Breast epithelium (tissue), 4 donors: Measurements from ENCODE around the gene CCDC127. TPM values are rescaled to one million over a fixed set of nuclear protein-coding genes. Genes with fewer than 3 reads are reported as not detected.

ENCODE experiments used
- DNase-seq, 2 donors: peaks; one replicate each; pipeline ENCODE4 v3.0.0-alpha.2; 2019; ENCODE audit warnings: low spot score in 2 of 2
- H3K27ac ChIP-seq, 2 donors: fragments of 200-600 bp; sonication (generic) in 1 of 2; one replicate each; pipeline ENCODE4 v1.5.1; 2016 to 2019; ENCODE audit warnings: mild to moderate bottlenecking in 1 of 2
- H3K27me3 ChIP-seq, 2 donors: fragments of 200-600 bp; sonication (generic) in 1 of 2; one replicate each; pipeline versions ENCODE4 v1.5.1 to v1.6.0; 2017 to 2019; ENCODE audit warnings: control low read depth in 1 of 2, mild to moderate bottlenecking in 1 of 2
- H3K36me3 ChIP-seq: fragments of 200-600 bp; one replicate; pipeline ENCODE4 v1.5.1; 2019
- H3K4me1 ChIP-seq, 2 donors: fragments of 200-600 bp; sonication (generic); one replicate each; pipeline ENCODE4 v1.5.1; 2016 to 2019; ENCODE audit warnings: control low read depth in 1 of 2
- H3K4me3 ChIP-seq, 3 donors: fragments of 200-600 bp; sonication (generic); 1 replicate in 2 of 3; 2 replicates in 1 of 3; pipeline ENCODE4 v1.5.1; 2016 to 2019; ENCODE audit warnings: mild to moderate bottlenecking in 3 of 3, moderate library complexity in 2 of 3
- H3K9me3 ChIP-seq, 2 donors: fragments of 200-600 bp; sonication (generic) in 1 of 2; one replicate each; pipeline ENCODE4 v1.5.1; 2016 to 2019; ENCODE audit warnings: control low read depth in 1 of 2
- POLR2A ChIP-seq: fragments of 450-650 bp; IDR thresholded peaks from one replicate; pipeline ENCODE4 v1.6.1; 2016; ENCODE audit warnings: antibody characterized with exemption, mild to moderate bottlenecking, moderate library complexity
- POLR2AphosphoS5 ChIP-seq, 3 donors: sonication (generic); formaldehyde crosslinking; IDR thresholded peaks; one replicate each; pipeline ENCODE4 v1.6.1; 2017; ENCODE audit warnings: antibody characterized with exemption in 3 of 3
- intact Hi-C: fragments of 100-400 bp; cut with DNase I; formaldehyde crosslinking; loops from one replicate; pipeline ENCODE4 v1.15.1; 2023; ENCODE audit warnings: low total_unique reads
- total RNA-seq, 3 donors: library from RNA; depleted of rRNA; stranded (reverse); fragments of >200 nt; gene quantifications; one replicate each; pipeline ENCODE4 v1.1.0, GENCODE V29; 2016
- TF ChIP-seq, protein P1 (sequence below), 3 donors: fragments of 450-650 bp; IDR thresholded peaks; one replicate each; pipeline ENCODE4 v1.5.1; 2016 to 2017; ENCODE audit warnings: antibody characterized with exemption in 3 of 3, mild to moderate bottlenecking in 3 of 3, moderate library complexity in 3 of 3

CCDC127 gene
- total RNA-seq, 3 donors from 2014 or later, result 5.0 to 5.6 (median 5.3) TPM

DNA sequence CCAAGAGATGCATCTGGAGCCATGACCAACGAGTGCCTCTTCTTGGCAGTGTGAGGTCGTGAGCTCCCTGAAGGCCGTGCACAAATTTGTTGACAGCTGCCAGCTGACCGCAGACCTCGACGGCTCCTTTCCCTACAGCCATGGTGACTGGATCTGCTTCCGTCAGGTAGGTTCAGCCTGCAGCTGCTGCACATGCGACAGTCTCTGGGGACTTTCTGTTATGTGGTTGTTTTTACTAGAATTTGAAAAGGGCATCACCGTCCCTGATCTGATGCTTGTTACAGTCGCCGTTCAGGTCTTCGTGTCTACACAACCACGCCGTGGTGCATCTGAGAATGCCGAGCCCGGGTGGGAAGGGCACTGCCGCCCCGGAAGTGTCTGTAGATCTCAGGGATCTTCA is 63.1 kb downstream of the CCDC127 start:
- DNase-seq, result no peak
- intact Hi-C loops, result no loop called here
- H3K27ac ChIP-seq, result no peak overlapping the region

DNA sequence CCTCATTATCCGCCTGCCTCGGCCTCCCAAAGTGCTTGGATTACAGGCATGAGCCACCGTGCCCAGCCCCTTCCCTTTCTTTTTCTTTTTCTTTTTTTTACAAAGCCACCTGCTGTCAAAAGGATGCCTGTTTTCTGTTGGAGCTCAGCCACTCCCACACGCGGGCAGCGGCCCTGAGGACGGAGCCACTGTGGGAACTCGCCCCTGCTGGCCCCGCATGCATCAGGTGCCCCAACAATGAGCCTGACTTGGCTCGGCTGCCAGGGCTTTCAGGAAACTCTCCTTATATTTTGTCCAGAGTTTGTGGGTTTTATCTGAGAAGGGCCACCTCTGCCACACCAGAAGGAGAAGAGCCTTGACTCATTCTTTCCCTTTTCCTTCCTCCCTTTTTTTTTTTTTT is 63.7 kb downstream of the CCDC127 start:
- intact Hi-C loops, result no loop called here
- H3K9me3 ChIP-seq, result no peaks in the 10 kb centered on the region
- no peaks in the 10 kb centered on the region for H3K27me3 ChIP-seq
- H3K27ac ChIP-seq, result no peak overlapping the region
- no peak for TF ChIP-seq POLR2A
- TF ChIP-seq, protein P1, sequence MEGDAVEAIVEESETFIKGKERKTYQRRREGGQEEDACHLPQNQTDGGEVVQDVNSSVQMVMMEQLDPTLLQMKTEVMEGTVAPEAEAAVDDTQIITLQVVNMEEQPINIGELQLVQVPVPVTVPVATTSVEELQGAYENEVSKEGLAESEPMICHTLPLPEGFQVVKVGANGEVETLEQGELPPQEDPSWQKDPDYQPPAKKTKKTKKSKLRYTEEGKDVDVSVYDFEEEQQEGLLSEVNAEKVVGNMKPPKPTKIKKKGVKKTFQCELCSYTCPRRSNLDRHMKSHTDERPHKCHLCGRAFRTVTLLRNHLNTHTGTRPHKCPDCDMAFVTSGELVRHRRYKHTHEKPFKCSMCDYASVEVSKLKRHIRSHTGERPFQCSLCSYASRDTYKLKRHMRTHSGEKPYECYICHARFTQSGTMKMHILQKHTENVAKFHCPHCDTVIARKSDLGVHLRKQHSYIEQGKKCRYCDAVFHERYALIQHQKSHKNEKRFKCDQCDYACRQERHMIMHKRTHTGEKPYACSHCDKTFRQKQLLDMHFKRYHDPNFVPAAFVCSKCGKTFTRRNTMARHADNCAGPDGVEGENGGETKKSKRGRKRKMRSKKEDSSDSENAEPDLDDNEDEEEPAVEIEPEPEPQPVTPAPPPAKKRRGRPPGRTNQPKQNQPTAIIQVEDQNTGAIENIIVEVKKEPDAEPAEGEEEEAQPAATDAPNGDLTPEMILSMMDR (IDR thresholded peaks at IDR 0.05), result no peak
- TF ChIP-seq POLR2AphosphoS5 (IDR thresholded peaks at IDR 0.05), result no peak
- no peak for DNase-seq
- no peaks in the 10 kb centered on the region for H3K36me3 ChIP-seq
- no peaks in the 10 kb centered on the region for H3K4me1 ChIP-seq
- no peak overlapping the region for H3K4me3 ChIP-seq

More for the DNA sequence above, 63.1 kb downstream of the CCDC127 start:
- Histone ChIP-seq H3K4me3 (no peak overlapping the region), H3K9me3 (no peaks in the 10 kb centered on the region), H3K4me1 (no peaks in the 10 kb centered on the region), H3K36me3 (no peaks in the 10 kb centered on the region), H3K27me3 (no peaks in the 10 kb centered on the region)
- TF ChIP-seq POLR2AphosphoS5 (IDR thresholded peaks at IDR 0.05) (no peak), POLR2A (no peak)
- TF ChIP-seq, protein P1 (IDR thresholded peaks at IDR 0.05), result no peak

DNA sequence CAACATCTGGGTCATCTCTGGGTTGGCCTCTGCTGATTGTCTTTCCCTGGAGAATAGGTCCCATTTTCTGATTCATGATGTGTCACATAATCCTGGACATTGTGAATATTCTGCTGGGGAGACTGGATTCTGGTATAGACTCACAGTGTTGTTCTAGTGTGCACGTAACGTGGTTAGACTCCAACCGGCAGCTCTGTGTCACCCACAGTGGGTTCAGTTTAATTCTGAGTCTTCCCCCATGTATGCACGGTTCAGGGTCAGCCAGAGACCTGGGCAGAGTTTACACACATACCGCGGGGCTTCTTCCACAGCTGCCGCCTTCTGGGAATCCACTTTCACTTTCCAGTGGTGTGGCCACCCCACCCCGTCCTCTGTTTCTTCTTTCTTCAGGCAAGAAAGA is 64.7 kb downstream of the CCDC127 start:
- TF ChIP-seq POLR2AphosphoS5 (IDR thresholded peaks at IDR 0.05), result no peak
- Histone ChIP-seq H3K4me3 (no peak overlapping the region), H3K4me1 (no peaks in the 10 kb centered on the region), H3K36me3 (no peaks in the 10 kb centered on the region), H3K27ac (no peak overlapping the region), H3K9me3 (peaks cover 0 to 3% of the 10 kb centered on the region in 2 donors), H3K27me3 (no peaks in the 10 kb centered on the region)
- no peak for DNase-seq
- intact Hi-C loops, result no loop called here

DNA sequence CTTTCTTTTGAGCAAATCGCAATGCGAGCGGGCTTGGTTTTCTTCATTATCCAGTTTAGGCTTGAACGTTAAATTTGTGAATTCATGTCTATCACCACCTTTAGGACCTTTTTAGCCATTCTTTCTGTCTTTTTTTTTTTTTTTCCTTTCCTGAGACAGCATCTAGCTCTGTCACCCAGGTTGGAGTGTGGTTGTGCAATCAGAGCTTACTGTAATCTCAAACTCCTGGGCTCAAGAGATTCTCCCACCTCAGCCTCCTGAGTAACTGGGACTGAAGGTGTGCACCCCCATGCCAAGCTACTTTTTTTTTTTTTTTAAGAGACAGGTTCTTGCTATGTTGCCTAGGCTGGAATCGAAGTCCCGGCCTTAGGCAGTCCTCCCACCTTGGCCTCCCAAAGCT is 65.9 kb downstream of the CCDC127 start:
- Histone ChIP-seq H3K4me1 (no peaks in the 10 kb centered on the region), H3K36me3 (no peaks in the 10 kb centered on the region), H3K27me3 (no peaks in the 10 kb centered on the region), H3K27ac (no peak overlapping the region), H3K4me3 (no peak overlapping the region), H3K9me3 (peaks cover 10 to 15% of the 10 kb centered on the region in 2 donors)
- intact Hi-C loops, result no loop called here
- TF ChIP-seq POLR2A (no peak), POLR2AphosphoS5 (IDR thresholded peaks at IDR 0.05) (no peak)
- TF ChIP-seq, protein P1 (IDR thresholded peaks at IDR 0.05), result no peak
- DNase-seq, result no peak

DNA sequence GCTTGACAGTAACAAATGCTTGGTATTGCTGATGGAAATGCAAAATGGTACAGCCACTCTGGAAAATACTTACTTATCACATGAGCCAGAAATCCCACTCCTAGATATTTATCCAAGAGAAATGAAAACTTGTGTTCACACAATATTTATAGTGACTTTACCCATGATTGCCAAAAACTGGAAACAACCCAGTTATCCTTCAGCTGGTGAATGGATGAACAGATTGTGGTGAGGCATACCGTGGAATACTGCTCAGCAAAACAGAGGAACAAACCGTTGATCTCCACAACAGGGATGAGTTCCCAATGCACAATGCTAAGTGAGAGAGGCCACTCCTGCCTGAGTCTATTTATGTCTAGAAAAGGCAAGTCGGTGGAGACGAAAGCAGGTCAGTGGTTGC is 67.2 kb downstream of the CCDC127 start:
- no peak overlapping the region for H3K4me3 ChIP-seq
- H3K9me3 ChIP-seq, result peaks cover 16 to 19% of the 10 kb centered on the region in 2 donors
- DNase-seq, result no peak
- no peak for TF ChIP-seq POLR2A
- TF ChIP-seq, protein P1 (IDR thresholded peaks at IDR 0.05), result no peak
- no peak for TF ChIP-seq POLR2AphosphoS5 (IDR thresholded peaks at IDR 0.05)
- H3K27me3 ChIP-seq, result no peaks in the 10 kb centered on the region
- no peaks in the 10 kb centered on the region for H3K4me1 ChIP-seq
- H3K36me3 ChIP-seq, result no peaks in the 10 kb centered on the region
- H3K27ac ChIP-seq, result no peak overlapping the region
- intact Hi-C loops, result no loop called here
